LNCAP (cell line): ENCODE results near the gene ITSN2.

ENCODE experiments used
- CTCF ChIP-seq: fragments of 450-650 bp; IDR thresholded peaks from 2 replicates; pipeline ENCODE4 v1.5.1; 2017; ENCODE audit warnings: mild to moderate bottlenecking

The ITSN2 gene

GRCh38 chr2:24359129-24360049 lies 947 bp downstream of the ITSN2 start:
- no peak for TF ChIP-seq CTCF

GRCh38 chr2:24354957-24355356 lies 5.4 kb downstream of the ITSN2 start:
- no peak for TF ChIP-seq CTCF

- no peak for TF ChIP-seq CTCF
Observed at GRCh38 chr2:24354395-24354794, 5.9 kb downstream of the ITSN2 start.

DNA sequence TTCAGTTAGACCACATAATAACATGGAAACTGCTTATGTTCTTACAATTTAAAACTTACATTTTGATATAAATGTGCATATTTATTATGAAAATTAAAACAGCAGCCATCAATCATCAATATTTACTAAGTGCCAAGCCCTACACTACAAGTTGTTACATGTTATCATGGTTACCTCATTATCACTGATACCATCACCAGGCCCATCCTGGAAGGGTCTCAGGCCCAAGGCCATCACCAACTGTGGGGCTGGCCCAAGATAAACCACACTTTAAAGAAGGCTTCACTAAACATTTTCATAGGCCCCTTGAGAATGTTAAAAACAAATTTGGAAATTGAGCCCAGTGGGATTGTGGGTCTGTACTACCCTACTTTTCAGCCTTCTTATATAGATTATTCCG lies 6.4 kb downstream of the ITSN2 start:
- no peak for TF ChIP-seq CTCF

GRCh38 chr2:24353364-24353763 lies 7.0 kb downstream of the ITSN2 start:
- TF ChIP-seq CTCF, result no peak

DNA sequence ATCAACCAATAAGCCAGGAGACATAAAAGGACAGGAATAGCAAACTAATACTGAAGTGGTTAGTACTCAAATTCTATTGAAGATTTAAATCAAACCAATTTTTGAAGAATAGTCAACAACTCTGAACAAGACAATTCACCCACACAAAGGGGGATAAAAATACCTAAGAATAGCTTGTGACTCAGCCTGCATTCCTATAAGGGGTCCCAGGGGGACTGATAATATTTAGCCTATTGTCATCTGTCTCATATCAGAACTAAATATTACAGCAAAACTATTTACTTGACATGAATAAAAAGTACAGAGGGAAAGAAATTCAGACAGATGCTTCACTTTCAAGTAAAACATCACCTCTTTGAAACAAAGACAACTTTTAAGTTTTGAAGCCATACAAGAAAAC lies 7.7 kb downstream of the ITSN2 start:
- TF ChIP-seq CTCF, result no peak

- TF ChIP-seq CTCF, result 0 out of 2 replicates have a peak, but pooled peaks have one; percentile 8
Observed at GRCh38 chr2:24351981-24352380, 8.4 kb downstream of the ITSN2 start.
